M059J (cell line): ENCODE results near the gene TXNL4B. TPM values are rescaled to one million over a fixed set of nuclear protein-coding genes. Genes with fewer than 3 reads are reported as not detected.
"Not testable (repeated sequence)": the region's sequence is repeated elsewhere in the genome, so short reads cannot be mapped to it uniquely, and the experiment has no call there.

ENCODE experiments used
- DNase-seq: peaks from one replicate; pipeline ENCODE4 v3.0.0-alpha.2; 2012; ENCODE audit warnings: low read depth
- total RNA-seq: library from RNA; depleted of rRNA; stranded (reverse); fragments of >200 nt; shearing (Covaris generic); gene quantifications from 2 replicates; pipeline ENCODE4 v1.2.3, GENCODE V29; 2014

Gene TXNL4B
- total RNA-seq, 1 experiment from 2014 or later, result 12.0 TPM

DNA sequence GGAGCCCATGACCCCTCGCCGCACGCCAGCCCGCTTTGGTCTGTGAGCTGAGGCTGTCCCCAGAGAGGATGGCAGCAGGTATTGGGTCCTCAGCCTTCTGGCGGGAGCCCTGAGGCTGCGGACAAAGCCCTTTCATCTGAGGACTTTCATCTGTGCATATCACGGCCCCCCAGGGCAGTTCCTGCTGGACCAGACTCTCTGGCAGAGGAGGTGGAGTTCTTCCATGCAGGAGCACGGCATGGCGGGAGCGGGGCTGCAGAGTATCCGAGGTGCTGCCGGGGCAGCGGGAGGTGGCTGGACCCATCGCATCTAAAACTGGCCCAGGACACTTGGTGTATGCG, 19.0 kb upstream of the TXNL4B start:
- no peak for DNase-seq

DNA sequence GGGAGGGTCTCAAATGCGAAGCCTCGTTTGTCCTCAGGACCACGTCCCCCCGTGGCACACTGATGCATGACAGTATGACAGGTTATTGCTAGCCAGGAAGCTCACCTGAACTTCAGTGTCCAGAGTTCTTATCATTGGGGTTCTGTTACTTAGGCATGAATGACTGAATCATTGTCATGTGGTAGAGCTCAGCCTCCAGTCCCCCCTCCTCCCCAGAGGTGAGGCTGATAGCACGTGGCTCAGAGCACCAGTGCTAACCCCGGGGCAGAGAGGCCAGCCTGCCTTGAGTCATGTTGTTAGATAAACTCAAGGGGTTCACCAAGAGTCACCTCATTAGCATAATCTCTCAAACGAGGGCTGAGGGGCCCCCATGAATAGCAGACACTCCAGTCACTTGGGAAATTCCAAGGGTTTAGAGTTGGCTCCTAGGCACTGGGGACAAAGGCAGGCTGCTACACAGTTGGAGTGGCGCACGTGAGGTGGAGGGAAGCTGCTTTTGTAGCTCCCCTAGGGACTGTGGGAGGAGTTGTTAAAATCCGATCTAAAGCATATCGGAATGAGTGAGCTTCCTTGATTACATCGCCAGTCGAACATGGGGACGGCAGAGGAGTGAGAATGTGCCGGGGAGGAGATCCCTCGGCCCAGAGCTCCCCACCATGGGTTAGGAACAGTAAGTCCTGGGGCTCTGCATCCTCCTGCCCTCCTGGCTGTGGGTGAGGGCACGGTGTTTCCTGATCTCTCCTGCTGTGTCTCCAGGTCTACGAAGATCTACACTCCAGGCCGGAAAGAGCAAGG, 18.4 kb upstream of the TXNL4B start:
- DNase-seq, result peak; percentile 9

DNA sequence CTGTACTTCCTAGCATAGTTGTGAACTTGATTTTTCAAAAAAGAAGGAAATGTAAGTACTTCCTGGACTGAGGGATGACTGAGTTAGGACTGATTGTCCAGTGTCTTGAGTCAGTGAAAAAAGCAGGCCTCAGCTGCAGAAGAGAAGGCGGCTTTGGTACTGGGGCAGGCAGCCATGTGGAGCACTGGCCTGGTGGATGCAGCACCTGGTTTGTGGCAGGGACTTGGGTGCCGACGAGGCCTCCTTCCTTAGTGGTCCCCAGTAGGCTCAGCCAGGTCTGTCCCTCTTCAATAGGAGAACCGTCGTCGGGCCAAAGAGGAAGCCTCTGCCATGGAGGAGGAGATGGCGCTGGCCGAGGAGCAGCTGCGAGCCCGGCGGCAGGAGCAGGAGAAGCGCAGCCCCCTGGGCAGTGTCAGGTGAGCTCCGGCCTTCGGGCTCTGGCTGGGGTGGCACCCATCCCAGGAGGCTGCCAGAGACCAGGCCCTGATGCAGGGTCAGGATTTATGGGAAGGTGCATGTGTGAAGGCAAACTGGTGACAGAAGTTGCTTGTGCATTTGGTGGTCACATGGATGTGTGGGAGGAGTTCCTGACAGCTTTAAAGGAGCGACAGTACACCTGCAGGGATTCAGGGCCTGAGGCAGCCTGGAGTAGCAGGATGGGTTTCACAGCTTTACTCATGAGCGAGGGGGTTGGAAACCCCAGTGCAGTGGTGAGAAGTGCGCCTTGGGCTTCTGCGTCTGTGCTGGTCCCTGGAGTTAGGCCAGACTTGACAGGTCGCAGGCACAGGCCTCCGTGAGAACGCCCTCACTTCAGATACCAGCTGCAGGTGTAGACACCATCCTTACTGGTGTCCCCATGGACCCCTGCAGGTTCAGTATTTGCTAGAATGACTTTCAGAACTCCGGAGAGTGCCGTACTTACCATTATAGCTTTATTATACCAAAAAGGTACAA, 17.5 kb upstream of the TXNL4B start:
- DNase-seq, result no peak

DNA sequence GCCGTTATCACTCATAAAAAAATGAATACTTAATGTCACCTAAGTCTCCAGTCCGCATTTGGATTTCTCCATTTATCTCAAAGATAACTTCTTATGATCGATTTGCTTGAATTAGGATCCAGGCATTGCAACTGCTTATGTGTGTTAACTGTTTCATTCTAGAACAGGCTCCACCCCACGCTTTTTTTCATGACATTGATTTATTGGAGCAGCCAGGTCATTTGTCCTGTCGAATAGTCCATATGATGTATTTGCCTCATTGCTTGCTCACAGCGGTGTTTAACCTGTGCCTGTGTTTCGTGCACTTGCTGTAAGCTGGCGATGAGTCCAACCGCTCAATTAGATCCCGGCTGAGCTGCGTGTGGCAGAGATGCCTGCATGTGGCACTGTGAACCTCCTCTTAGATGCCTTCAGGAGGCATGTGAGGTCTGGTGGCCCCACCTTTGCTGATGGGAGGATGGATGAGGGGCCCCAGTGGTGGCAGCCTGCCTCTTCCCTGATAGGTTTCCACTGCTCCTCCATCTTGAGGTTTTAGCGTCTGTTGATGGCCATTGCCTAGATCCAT, 16.6 kb upstream of the TXNL4B start:
- DNase-seq, result no peak

DNA sequence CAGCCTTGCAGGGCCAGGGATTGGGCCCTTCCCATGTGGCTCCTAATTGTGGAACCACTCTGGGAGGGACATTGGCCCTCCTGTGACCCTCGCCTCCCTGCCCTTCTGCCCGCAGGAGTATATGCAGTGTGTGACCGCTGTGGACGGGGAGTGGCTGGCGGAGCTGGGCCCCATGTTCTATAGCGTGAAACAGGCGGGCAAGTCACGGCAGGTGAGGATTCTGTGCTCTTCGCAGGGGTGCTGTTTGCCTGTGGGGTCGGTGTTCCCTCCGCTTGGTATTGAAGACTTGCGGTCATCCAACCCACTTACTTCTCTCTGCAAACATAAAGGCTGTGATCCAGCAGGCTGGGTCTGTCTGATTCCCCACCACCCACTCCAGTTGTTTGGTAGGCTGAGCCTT, 15.9 kb upstream of the TXNL4B start:
- DNase-seq, result no peak

DNA sequence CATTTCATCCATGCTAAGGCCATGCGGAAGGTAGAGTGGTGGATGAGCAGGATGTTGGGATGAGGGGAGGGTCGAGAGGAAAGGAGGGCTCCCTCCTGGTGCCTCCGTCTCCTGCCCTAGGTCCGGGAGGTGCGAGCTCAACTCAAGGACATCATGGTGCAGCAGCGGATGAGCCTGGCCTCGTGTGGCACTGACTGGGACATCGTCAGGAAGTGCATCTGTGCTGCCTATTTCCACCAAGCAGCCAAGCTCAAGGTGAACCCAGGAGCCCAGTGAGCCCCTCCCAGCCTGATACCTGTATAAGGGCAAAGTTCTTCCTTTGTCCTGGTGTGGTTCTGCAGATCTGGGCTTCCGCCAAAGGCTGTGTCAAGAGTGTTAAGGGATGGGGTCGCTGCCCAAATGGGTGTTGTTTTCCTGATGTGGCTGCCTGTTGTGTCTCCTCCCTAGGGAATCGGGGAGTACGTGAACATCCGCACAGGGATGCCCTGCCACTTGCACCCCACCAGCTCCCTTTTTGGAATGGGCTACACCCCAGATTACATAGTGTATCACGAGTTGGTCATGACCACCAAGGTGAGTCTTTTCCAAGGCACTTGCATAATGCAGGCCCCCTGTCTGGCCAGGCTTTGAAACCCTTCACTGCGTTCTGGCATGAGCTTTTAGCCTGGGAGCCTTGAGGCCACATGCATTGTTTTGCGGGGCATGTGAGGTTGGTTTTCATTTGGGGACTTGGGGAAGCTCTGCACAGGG, 15.1 kb upstream of the TXNL4B start:
- no peak for DNase-seq

DNA sequence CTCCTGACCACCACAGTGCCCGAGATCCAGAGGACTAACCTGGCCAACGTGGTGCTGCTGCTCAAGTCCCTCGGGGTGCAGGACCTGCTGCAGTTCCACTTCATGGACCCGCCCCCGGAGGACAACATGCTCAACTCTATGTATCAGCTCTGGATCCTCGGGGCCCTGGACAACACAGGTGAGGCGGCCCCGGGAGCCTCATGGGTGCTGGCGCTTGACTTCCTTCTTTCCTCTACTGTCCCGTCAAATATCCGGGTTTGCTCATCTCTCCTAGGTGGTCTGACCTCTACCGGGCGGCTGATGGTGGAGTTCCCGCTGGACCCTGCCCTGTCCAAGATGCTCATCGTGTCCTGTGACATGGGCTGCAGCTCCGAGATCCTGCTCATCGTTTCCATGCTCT, 14.0 kb upstream of the TXNL4B start:
- no peak for DNase-seq

DNA sequence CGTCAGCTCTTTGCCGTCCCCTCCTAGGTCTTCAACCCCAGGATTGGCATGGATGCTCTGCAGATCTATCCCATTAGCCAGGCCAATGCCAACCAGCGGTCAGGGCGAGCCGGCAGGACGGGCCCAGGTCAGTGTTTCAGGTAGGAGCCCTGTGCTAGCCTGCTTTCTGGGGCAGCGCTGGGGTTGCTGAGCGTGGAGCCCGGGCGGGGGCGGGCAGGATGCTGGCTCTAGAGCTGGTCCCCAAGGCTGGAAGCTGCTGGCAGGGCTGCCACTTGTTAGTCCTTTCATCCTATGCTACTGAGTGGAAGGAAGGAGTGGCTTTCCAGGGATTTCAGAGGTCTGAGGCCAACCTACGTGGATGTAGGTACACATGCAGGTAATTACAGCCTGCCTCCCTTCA, 12.6 kb upstream of the TXNL4B start:
- no peak for DNase-seq

DNA sequence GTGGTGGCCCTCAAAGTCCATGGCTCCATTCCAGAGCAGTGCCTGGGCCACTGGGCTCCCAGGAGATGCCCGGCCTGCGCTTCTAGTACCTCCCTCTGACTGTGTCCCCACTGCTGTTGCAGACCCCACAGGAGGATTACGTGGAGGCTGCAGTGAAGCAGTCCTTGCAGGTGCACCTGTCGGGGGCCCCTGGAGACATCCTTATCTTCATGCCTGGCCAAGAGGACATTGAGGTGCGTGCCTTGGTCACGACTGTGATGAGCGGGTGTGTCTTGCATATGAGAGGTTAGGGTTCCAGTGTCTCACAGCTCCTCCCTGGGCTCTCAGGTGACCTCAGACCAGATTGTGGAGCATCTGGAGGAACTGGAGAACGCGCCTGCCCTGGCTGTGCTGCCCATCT, 11.5 kb upstream of the TXNL4B start:
- no peak for DNase-seq

DNA sequence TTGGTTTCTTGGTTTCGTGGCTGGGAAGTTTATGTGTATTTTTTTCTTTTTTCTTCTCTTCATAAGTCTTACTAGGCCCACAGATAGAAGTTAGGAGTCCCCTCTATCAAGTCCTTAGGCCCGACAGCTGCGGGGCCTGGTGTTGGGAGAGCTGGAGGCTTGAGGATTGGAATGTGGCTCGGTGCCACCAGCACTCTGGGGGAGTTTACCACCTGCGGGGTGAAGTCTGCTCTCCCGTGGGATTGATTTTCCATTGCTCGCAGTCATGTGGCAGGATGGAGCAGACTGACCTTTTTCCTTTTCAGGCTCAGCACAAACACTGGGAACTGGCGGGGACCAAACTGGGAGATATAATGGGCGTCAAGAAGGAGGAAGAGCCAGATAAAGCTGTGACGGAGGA, 7.8 kb upstream of the TXNL4B start:
- DNase-seq, result no peak

DNA sequence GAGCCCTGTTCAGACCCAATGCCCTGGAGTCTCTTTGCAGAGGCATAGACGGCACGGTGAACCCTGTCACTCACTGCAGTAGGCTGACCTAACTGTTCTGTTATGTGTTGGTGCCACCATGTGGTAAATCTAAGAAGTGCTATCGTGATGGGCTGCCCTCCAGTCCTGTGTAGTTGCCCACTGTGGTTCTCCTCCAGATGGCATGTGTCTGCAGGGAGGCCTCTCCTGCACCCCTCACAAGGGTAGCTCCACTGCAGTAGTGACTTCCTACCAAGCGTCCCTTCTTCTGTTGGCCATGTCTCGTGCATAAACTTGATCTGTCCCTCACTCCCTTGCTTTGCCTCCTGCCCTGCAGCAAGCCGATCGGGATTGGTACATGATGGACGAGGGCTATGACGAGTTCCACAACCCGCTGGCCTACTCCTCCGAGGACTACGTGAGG, 6.0 kb upstream of the TXNL4B start:
- DNase-seq, result peak; percentile 55

DNA sequence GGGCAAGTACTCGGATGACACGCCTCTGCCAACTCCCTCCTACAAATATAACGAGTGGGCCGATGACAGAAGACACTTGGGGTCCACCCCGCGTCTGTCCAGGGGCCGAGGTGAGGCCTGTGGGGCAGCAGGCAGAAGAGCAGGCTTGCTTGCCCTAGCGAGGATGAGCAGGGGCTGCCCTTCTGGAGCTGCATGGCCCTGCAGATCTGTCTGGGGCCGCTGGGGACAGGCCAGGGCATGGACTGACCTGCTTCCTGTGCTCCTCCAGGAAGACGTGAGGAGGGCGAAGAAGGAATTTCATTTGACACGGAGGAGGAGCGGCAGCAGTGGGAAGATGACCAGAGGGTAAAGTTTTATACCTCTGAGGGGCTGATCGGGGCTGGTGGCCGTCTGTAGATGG, 5.5 kb upstream of the TXNL4B start:
- DNase-seq, result no peak

DNA sequence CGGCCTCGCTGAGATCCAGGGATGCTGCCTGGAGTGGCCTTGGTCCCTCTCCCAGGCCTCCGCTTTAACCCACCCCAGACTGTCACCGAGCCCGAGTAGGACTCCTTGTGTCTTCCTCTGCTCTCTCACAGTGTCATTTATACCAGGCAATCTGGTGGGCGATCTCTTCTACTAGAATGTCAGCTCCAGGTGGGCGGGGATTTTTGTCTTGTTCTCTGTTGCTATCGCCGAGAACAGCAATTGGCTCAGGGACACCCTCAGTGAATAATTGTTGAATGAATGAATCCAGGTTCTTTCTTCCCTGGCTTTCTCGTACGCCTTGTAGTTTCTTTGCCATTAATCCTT, 818 bp upstream of the TXNL4B start:
- peak; percentile 22 for DNase-seq

DNA sequence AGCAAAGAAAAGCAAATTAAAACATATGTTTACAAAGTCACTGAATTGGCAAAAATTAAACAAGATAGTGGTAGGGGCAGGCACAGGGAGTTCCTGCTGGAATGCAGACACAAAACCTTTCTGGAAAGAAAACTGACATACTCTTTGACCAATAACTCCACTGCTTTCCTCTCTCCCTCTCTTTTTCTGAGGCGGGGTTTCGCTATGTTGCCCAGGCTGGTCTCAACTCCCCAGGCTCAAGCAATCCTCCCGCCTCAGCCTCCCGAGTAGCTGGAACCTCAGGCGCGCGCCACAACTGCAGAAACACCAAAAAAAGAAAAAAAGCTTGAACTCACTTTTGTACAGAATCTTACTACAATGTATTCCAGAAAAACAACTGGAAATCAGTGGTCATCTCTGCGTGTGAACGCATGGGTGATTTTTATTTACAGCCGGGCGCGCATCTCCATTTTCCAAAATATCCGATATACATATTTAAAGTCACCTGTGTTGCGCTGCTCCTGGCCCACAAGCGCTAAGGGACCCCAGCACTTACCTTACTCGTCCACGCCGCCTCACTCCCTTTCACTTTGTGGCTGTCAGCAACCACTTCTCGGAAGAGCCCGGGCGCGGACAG, 480 bp downstream of the TXNL4B start:
- DNase-seq, result peak; percentile 82

DNA sequence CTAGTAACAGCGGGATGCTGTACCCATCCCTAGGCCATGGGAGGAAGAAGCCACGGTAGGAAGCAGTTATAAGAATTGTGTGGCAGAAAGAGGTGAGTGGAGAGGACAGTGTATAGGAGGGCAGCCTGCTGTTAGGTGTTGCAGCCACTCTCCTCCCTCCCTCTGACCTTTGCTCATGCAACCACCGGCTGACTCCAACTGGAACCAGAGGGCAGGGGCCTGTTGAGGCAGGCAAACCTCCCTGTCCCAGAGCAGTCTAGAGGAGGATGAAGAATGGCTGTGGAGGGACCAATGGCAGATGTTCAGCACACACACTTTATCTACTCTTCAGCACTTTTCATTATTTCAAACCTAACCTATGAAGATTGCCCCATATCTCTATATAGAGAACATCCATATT, 2.2 kb downstream of the TXNL4B start:
- no peak for DNase-seq

DNA sequence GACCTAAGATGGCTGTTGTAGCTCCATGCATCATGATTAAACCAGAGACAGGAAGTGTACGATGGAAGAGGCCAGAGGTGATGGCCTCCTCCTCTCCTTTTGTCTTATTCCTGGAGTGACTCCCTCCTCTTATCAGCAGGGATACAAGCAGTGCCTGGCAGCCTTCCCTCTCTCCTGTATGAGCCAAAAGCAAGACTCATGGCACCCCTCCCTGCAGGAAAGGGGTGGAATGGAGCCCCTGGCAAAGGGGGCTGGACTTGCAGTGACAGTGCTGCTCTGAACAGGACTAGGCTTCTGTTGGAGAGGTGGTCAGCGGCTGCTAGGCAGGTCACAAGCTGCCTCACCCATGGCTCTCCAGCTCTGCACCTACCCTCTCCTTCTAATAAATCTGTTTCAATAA, 8.4 kb downstream of the TXNL4B start:
- no peak for DNase-seq

DNA sequence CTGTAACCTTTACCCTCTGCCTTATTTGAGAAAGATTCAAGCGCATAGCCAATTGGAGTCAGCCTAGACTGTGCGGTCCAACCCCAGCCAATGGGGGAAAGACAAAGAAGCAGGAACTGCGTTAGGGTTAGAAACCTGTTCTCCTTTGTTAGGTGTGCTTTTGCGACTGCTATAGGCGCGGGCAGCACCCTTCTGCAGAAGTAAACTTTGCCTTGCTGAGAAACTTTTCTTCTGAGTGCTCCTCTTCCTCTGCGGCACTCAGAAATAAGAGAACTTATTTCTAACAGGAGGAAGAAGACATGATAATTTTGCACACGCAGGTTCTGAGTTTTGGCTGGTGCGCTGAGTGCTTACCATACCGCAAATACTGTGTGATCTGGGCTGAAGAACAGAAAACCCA, 9.0 kb downstream of the TXNL4B start:
- DNase-seq, result no peak

DNA sequence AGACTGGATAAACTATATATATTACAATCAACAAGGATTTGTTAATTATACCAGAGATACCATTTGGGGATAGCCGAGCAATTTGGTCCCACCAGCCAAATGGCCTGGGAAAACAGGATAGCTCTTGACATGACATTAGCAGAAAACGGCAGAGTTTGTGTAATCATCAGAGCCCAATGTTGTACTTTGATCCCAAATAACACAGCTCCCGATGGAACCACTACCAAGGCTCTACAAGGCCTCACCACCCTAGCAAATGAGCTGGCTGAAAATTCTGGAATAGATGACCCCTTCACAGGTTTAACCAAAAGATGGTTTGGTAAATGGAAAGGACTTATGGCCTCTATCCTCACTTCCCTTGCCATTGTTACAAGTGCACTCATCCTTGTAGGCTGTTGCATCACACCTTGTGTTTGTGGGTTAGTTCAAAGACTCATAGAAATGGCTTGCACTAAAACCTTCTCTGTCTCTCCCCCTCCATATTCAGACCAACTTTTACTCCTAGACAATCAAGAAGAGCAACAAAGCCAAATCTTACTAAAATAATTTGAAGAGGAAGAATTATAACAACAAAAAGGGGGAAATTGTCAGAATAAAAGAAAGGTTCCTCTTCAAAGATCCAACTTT, 9.5 kb downstream of the TXNL4B start:
- DNase-seq, result no peak

DNA sequence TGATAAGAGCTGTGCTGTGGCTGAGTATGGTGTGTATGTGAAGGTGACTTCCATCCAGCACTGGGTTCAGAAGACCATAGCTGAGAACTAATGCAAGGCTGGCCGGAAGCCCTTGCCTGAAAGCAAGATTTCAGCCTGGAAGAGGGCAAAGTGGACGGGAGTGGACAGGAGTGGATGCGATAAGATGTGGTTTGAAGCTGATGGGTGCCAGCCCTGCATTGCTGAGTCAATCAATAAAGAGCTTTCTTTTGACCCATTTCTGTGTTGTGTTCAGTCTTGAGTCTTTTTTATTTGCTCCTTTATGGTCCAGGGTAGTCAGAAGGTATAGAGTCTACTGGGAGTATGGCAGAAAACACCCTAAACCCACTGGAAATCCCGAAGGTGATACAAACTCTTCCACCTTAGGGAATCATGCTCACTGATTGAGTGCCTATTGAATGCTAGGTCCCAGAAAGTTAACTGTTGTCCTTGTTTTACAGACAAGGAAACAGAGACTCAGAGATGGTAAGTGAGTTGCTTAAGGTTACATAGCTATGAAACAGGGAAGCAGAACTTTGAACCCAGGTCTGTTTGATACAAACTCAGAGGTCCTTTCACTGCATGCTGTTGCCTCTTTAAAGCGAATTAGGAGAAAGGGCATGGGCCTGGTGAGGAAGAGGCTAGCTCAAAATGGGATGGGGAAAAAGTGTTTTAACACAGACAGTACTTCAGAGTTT, 16.3 kb downstream of the TXNL4B start:
- not testable (repeated sequence) for DNase-seq

DNA sequence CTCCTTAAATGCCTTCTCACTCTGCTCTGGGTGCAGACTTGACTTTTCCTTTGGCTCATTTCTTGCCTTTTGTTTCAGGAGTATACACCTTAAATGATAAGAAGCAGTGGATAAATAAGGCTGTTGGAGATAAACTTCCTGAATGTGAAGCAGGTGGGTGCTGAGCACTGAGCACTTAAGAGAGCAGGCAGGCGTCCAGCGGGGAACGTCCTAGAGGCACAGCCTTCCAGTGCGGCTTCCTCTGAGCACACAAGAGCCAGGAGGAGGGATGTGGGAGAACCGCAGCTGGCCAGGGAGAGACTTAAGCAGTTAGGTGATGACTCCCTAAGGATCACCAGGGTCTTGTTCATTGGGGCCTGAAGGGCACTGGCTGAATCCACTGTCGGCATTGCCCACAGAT, 18.4 kb downstream of the TXNL4B start:
- DNase-seq, result not testable (repeated sequence)
